ENCODE measurements around the gene CSHL1.
"Not testable (repeated sequence)": the region's sequence is repeated elsewhere in the genome, so short reads cannot be mapped to it uniquely, and the experiment has no call there.

Gene CSHL1

DNA sequence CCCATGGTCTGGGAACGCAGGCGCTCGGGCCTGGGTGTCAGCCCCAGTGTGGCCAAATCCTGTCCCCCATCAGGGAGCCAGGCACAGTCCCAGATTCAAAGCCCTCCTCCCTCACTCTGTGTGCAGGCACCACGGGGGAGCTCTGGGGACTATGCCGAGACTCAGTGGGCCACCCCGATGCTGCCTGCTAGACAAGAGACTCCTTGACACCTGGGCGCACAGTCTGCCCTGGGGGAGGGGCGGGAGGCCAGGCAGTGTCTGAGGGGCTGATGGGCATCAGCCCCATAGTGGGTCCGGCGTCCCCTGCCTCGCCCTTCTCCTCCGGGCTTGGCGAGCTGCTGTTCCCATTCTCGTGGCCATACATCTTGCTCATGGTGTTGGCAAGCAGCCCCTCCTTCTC lies 29.5 kb upstream of the CSHL1 start:
- in situ Hi-C loops (cut with HindIII; ENCODE audit: low sequenced_read_pairs) = no loop called here

DNA sequence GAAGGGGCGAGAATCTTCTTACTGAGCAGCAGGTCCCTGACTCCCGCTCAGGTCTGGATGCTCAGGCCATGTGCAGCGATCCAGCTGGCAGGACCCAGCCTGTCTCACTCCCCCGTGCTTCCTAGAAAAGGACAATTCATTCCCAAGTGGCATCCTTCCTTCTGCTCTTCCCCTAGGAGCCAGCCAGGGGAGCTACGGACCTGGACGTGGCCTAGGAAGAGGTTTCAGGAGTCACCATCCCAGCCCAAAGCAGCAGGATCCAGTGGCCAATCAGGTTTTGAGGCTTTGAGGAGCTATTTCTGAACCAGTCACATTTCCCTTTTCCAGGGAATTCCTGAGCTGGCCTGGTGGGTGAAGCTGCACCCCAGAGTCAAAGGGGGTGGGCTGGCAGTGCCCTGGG lies 28.8 kb upstream of the CSHL1 start:
- in situ Hi-C loops (cut with HindIII; ENCODE audit: low sequenced_read_pairs) = no loop called here

DNA sequence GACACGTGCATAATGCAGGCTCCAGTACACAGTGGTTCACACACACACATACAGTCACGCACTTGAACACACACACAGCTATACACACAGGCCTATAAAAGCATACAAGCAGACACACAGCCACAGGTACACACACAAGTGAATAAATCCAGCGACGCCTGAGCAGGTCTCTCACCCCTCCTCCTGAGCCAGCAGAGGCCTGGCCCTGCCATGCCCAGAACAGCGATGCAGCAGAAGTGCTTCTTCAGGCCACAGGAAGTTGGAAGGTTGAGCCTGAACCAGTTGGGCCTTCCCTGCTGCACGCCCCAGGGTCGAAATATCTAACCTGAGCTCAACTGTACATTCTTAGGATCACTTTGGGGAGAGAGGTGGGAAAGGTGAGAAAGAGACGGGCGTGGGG lies 28.3 kb upstream of the CSHL1 start:
- in situ Hi-C loops (cut with HindIII; ENCODE audit: low sequenced_read_pairs) = no loop called here

DNA sequence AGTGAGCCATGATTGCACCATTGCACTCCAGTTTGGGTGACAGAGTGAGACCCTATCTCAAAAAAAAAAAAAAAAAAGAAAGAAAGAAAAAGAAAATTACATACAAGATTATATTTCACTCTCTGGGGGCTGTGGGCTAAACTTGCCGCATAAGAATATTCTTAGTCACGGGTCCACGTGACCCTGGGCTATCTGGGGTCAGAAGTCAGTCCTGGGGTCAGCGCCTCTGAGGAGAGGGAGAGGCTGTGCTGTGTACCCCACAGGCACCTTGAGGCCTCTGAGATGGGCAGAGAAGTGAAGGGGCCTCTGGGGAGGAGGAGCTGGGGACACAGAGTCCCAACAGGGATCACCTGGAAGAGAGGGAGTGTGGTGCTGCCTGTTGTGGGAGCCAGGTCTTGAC lies 26.9 kb upstream of the CSHL1 start:
- in situ Hi-C loops (cut with HindIII; ENCODE audit: low sequenced_read_pairs) = no loop called here

DNA sequence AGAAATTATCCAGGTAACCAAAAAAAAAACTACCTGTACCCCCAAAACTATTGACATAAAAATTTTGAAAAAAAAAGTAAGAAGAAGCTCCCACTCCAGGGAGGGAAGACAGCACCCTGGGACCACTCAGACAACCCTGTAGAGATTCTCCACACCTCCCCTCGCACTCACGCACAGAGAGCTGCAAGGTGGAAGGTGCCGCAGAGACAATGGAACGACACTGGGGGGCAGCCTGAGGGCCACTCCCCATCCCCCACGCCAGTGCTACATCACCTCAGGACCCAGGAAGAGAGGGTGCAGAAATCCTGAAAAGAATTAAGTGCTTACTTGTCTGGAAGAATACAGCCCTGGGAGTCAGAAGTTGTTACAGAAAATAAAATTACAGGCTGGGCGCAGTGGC lies 26.3 kb upstream of the CSHL1 start:
- in situ Hi-C loops (cut with HindIII; ENCODE audit: low sequenced_read_pairs) = no loop called here

DNA sequence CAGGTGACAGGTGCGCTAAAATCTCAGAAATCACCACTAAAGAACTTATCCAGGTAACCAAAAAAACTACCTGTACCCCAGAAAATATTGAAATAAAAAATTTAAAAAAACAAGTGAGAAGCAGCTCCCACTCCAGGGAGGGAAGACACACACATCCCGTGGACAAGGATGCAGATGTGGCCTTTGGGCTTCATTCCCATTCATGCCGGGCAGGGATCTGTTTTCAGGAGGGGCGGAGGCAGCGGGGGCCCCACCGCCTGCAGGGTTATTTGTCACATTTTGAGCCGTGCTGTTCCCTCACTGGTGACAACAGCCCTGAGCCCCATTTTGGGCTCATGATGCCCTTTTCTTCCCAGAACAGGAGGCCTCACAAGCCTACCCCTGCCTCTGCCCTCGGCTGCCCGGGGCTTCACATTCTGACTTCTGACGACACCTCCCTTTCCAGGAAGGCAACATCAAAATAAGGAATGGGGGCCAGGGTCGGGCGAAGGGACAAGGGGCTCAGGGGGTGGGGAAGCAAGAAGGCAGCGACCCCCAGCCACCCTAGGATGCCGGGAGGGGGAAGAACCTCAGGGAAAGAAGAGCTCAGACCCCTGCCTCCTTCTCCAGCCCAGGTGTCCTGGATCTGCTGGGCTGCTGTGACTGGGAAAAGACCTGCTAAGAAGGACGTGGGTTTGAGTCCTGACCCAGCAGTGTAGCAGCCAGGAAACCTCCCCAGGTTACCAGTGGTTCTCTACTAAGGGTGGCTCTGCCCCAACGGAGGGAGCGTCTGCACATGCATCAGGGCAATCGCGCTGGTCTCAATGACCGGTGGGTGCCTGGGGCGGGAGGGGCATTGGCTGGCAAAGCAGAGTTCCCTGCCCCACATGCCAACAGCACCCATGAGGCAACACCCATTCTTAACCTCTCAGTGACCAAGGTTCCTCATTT lies 23.4 kb upstream of the CSHL1 start:
- in situ Hi-C loops (cut with HindIII; ENCODE audit: low sequenced_read_pairs) = no loop called here

DNA sequence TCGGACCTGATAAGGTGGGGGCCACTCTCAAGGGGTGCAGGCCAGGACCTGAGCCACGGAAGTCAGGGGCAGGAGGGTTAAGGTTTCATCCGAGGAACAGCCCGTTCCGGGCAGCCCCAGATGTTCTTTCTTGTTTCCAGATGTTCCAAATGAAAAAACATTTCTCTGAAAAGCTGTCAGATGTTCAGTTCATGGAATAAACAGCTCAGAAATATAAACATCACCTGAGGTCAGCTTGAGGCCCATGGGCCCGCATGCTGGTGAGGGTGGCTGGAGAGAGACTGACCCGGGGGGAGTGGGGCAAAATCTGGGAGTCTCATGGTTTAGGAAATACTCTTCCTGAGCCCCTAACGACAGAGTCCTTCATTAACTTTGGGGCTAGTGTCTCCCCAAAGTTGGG lies 22.5 kb upstream of the CSHL1 start:
- in situ Hi-C loops (cut with HindIII; ENCODE audit: low sequenced_read_pairs) = no loop called here

DNA sequence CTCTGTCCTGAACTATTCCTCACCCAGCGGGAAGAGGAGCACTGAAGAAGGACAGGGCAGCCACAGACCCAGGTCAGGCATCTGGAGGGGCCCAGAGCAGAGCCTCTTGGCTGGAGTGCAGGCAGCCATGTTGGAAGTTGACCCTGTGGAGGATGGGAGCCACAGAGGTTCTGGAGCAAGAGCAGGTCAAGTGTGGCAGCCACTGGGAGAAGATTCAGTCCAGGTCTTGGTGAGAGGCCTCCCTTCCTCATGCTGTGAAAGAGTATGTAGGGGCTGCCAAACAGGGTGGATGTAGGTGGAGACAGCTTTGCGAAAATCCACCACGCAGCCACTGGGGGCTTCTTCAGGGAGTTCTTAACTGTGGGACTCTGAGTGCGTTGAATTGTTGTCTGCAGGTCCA lies 21.7 kb upstream of the CSHL1 start:
- in situ Hi-C loops (cut with HindIII; ENCODE audit: low sequenced_read_pairs) = no loop called here

DNA sequence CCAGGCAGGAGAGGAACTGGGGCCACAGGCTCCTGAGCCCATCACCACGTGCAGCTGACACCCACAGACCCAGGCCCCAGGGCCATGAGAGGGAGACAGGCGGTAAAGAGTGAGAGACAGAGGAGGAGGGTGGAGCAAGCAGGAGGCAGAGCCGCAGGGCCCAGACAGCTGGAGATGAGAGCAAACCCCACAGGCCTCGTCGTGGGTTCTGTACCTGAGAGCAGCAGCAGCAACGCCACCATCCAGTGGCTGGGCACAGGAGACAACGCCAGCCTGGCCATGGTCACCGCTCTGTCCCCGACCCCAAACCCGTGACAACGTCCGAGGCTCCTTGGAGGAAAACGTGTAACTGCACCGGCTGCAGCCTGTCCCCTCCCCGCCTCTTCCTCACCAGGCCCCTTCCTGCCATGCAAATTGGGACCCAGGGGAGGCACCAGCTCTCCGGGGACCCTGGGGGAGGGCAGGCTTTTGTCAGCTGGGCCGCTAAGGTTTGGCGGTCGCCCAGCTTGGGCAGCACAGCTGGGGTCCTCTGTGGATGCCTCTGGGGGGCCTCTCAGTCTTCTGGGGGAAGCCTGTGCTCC lies 21.0 kb upstream of the CSHL1 start, which contains the start of gene CD79B:
CD79B (minus strand) TSS at position 351 of the 581 bp plus-strand sequence; CDS start at position 281, 70 bp downstream.
- in situ Hi-C loops (cut with HindIII; ENCODE audit: low sequenced_read_pairs) = no loop called here

DNA sequence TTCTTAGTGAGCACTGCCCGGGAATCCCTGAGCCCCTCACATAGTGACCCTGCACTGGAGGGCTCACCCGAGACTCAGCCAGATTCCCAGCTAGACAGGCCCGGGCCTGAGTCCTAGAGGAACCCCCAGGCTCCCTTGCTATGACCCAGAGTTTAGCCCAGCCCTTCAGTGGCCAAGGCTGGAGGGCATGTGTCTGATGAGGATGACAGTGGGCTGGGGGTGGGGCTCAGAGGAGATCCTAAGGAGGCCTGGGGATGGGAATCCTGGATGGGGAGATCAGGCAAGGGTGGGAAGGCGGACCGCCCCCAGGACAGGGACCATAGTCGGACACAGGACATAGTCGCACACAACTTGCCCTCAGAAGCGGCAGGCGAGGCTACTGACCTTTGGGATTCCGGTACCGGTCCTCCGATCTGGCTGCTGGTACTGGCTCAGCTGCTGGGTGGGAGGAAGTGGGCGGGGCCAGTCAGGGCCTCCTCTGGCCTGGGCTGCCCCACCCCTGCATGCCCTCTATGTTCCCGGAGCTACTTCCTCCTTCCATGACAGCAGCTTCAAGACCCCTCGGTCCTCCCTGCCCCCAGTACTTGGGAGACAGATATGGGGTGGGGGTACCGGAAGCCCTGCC lies 20.0 kb upstream of the CSHL1 start:
- in situ Hi-C loops (cut with HindIII; ENCODE audit: low sequenced_read_pairs) = no loop called here

DNA sequence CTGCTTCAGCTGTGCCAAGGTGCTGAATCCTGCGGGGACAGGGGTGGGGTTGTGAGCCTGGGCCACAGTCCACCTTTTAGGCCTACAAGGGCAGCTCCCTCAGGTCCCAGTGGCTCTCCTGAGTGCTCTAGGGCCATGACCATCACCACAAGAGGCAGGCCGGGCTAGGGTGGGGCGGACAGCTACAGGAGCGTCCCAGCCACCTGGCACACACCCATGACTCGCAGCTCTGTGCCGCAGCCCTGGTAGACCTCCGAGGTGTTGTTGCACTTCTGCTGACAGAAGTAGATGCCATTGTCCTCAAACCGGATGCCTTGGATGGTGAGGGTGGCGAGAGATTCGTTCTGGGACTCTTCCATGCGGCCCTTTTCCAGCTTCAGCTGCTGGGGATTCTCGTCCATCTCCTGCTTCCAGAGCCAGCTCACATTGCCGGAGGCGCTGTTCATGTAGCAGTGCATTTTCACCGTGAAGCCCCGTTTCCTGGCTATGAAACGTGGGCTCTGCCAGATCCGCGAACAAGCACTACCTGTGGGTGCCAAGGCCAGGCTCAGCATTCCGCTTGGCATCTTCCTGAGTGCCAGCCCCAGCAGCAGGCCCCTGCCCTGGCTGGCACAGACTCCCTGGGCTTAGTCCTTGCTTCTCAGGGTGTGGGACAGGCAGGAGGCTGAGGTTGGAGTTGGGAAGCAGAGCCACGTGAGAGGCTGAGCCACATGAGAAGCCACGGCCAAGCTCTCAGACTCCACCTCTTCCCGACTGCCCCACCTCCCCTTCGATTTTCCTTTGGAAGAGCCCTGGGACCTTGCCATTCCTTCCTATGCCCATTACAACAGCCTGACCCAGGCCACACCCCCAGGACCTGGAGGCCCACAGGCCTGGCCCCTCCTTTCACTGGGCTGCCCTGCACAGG lies 19.1 kb upstream of the CSHL1 start:
- in situ Hi-C loops (cut with HindIII; ENCODE audit: low sequenced_read_pairs) = loop anchor here (5.0 kb wide), 3 partner anchors 62 to 147 kb away; no protein-coding TSS in a partner anchor

DNA sequence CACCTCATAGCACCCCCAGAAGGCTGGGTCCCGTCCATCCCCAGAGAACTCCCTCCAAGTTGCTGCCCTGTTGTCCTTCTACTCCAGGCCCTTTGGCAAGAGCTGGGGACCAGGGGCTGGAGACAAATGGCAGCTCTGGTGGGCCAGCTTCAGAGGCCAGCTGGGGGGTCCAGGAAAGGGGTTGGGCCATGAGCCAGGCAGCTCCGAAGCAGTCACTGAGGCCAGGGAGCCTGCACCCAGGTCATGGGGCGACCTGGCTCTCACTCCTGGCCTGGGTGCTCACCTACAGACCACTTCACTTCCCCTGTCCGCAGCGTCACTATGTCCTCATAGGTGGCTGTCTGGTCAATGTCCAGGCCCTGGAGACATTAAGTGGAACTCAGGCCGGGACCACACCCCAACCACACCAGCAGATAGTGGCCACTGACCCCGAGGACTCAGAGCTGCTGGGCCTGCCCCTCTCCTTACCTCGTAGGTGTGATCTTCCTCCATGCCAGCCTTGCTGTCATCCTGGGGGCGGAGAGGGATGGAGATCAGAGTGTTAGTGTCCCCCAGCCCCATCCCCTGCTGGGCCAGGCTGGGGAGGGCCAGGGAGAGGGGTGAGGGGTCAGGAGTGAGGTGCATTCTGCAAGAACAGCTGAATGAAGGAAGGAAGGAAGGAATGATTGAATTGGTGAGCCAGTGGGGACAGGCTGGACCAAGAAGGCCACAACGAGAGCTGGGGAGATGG lies 18.1 kb upstream of the CSHL1 start:
- in situ Hi-C loops (cut with HindIII; ENCODE audit: low sequenced_read_pairs) = loop anchor here (5.0 kb wide), 3 partner anchors 63 to 148 kb away; no protein-coding TSS in a partner anchor

DNA sequence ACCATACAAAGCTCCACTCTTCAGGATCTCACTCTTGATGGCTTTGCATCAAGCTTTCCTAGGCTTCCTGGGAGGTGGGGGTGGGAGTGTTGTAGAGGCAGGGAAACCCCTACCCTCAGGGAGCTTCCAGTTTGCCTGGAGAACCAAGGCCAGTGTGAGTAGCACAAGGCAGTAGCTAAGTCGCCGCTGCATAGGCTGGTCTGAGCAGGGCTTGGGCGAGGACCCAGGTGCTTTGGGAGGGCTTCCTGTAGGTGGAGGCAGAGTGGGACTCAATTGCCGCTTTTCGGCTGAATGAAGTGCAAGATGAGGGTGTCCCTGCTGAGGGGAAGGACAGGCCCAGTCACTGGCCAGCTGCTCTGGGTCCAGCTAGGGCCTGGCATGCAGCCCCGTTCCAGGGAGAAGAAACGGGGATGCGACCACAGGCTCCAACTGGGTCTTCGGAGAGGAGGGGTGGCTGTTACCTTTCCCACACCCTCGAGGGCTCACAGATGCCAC lies 17.2 kb upstream of the CSHL1 start:
- in situ Hi-C loops (cut with HindIII; ENCODE audit: low sequenced_read_pairs) = loop anchor here (5.0 kb wide), 3 partner anchors 64 to 149 kb away; no protein-coding TSS in a partner anchor

DNA sequence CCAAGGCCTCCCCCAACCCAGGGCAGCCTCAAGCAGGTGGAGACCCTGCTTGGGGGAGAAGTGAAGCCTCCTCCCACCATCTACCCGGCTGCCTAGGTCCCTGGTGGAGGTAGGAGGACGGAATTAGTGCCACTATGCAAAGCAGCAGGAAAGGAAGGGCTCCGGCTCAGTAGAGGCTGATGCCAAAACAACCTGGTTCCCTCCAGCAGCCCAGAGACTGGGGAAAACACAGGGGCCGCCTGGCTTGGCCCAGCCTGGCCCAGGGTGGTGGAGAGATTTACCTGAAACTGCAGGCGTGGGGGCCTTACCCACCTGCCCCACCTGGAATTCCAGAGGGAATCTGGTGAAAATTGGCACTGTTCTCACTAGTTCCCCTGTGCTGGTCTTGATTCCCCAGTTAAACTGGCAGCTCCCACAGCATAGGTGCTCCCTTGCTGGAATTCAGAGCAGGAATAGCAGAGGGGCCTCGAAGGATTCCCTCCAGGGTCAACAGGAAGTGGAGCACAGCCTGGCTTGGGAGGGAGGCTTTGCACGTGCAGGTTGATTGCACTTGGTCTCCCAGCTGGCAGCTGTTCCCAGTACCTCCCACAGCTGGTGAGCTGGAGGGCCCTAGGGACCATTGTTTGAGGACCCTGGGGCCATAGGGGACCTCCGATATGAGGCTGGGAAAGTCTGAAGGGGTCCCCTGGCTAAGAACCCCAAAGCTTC lies 16.6 kb upstream of the CSHL1 start:
- in situ Hi-C loops (cut with HindIII; ENCODE audit: low sequenced_read_pairs) = loop anchor here (5.0 kb wide), 3 partner anchors 65 to 150 kb away; no protein-coding TSS in a partner anchor

DNA sequence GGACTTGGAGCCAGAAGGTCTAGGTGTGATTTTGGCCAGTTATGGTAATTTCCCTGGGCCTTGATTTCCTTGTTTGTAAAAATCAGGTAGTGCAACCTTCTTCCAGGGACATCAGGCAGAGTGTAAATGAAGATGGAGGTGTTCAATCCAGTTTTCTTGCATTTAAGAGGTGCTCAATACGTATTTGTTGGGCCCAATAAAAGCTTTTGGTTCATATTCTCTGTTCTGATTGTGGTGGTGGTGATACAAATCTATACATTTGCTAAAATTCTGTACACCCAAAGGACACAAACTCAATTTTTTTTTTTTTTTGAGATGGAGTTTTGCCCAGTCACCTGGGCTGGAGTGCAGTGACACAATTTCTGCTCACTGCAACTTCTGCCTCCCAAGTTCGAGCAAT lies 15.1 kb upstream of the CSHL1 start:
- in situ Hi-C loops (cut with HindIII; ENCODE audit: low sequenced_read_pairs) = loop anchor here (5.0 kb wide), 3 partner anchors 66 to 151 kb away; no protein-coding TSS in a partner anchor

DNA sequence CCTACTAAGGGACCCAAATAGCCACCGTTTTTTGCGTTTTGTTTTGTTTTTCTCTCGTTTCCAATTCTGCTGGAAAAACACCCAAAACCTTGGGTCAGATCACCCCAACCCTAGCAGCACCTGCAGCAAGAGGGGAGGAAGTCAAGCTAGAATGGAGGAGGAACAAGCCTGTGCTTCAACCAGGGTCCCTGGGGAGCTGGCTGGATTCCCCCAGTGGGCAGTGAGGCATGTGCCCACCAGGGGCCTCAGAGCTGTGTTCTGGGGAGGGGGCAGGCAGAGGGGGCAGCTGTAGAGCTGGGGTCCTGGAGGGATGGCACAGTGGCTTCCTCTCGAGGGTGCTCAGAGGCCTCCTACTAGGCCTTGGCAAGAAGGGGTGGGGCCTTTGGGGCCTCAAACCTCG lies 14.6 kb upstream of the CSHL1 start:
- in situ Hi-C loops (cut with HindIII; ENCODE audit: low sequenced_read_pairs) = loop anchor here (5.0 kb wide), 3 partner anchors 67 to 152 kb away; no protein-coding TSS in a partner anchor

DNA sequence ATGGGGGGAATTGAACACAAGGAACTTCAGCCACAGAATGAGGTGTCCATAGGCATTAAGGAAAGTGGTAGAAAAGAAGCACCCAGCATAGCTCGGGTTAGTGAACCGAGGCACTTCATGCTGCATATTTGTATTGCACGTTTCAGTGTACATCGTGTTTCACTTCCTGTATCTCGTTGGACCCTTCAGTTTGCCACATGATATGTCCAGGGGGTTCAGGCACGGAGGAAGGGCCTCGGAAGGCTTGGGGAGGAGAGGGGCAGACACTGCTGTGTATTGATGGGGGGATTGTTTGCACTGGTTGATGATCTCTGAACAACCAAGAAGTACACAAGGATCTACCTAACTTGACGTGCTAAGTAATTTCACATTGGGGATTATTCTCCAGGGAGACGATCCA lies 11.3 kb upstream of the CSHL1 start:
- in situ Hi-C loops (cut with HindIII; ENCODE audit: low sequenced_read_pairs) = not testable (repeated sequence)

DNA sequence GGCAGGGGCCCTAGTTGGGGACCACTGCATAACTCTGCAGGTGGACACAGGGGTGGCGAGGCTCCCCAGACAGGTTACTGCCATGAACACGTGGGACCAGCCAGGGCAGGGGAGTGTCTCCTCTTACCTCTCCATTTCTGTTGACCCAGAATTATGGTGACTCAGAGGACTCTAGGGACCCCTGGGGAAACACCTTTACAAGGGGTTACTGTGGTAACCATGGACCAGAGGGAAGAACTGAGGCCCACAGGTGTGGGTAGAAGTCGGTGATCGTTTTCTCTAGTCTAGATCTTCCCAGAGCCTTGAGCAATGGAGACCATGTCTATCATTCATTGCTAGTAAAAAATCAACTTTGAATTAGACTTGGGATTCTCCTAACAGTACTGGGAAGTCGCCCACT lies 9.7 kb upstream of the CSHL1 start:
- in situ Hi-C loops (cut with HindIII; ENCODE audit: low sequenced_read_pairs) = not testable (repeated sequence)

DNA sequence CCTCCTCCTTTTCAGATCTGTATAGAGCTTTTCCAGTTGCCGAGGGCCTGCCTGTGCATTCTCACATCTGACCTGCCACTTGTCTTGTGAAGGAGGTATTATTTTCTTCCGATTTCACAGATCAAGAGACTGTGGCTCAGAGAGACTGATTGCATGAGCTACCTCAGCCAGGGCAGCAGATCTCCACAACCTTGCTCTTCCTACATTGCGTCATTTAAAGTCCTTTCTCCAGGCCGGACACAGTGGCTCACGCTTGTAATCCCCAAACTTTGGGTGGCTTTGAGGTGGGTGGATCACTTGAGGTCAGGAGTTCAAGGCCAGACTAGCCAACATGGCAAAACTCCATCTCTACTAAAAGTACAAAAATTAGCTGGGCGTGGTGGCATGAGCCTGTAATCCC lies 9.0 kb upstream of the CSHL1 start:
- in situ Hi-C loops (cut with HindIII; ENCODE audit: low sequenced_read_pairs) = not testable (repeated sequence)

Data from endothelial cell of hepatic sinusoid (primary cell).